Measurements from ENCODE around the gene ZNF32. TPM values are rescaled to one million over a fixed set of nuclear protein-coding genes. Genes with fewer than 3 reads are reported as not detected.

Gene ZNF32
- total and polyA plus RNA-seq, 12 donors, result 34.4 to 73.8 (median 42.4) TPM

DNA sequence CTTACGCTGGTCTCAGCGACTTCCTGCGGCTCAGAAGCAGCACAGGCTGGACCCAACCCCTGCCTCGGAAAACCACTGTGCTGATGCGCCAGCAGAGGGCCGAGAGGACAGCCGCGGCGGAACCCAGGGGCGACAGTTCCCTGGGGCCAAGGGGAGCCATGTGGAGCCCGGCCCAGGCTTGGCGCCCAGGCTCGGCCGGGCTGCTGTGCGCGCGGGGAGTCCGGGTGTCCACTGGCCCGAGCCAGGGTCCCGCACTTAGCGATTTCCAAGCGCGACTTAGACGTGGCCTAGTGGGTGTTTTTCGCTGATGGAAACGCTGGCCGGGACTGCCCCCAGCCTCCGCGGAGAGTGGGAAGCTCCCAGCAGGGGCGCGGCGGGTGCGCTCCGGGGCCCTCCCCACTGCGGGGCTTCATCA is 18.6 kb upstream of the ZNF32 start:
- Histone ChIP-seq H3K36me3 (no peaks in the 10 kb centered on the region), H3K27ac (no peak overlapping the region), H3K4me1 (peaks cover 0 to 18% (median 7%) of the 10 kb centered on the region in 9 donors), H3K9me3 (peaks cover 0 to 7% (median 0%) of the 10 kb centered on the region in 11 donors), H3K4me3 (peak overlapping the region in 8 of 10 donors; percentile 16 to 44 (median 36)), H3K27me3 (peaks cover 0 to 40% (median 28%) of the 10 kb centered on the region in 7 donors)
- WGBS, 2 donors, result 2 to 4% methylated on average over 35 of the region's 35 CpGs
- intact Hi-C loops (cut with DNase I), result loop anchor here in 1 of 10 donors (5.0 kb wide), 1 partner anchor 850 kb away; no protein-coding TSS in a partner anchor
- DNase-seq, result peak in 1 of 2 donors; percentile 49
- ATAC-seq, result peak; percentile 40 to 80 (median 56)
- peak in 8 of 9 donors; percentile 11 to 57 (median 44) for TF ChIP-seq CTCF (IDR thresholded peaks at IDR 0.05)

- peaks cover 0 to 40% (median 28%) of the 10 kb centered on the region in 7 donors for H3K27me3 ChIP-seq
Measured at GRCh38 chr10:43666552-43666951, 17.9 kb upstream of the ZNF32 start.

DNA sequence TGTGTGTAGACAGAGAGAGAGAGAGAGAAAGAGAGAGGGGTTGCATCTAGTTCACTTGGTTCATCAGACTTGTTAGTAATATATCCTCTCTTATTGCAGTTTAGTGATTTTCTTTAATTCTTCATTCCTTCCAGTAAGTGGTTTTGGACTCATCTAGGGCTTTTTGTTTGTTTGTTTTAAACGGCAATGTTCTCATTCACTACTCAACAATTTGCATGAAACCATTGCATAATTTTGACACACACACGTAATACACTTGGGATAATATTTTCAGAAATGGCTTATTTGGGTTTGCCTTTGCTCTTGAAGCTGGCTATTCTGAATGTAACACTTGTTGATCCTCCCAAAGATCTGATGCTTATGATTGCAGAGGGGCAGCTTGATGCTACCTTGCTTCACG is 16.4 kb upstream of the ZNF32 start:
- DNase-seq (no peak), ATAC-seq (no peak)
- Histone ChIP-seq H3K4me3 (no peak overlapping the region), H3K4me1 (peaks cover 0 to 8% (median 4%) of the 10 kb centered on the region in 9 donors), H3K27ac (no peak overlapping the region), H3K9me3 (peaks cover 0 to 7% (median 0%) of the 10 kb centered on the region in 11 donors), H3K27me3 (peaks cover 0 to 32% (median 24%) of the 10 kb centered on the region in 7 donors), H3K36me3 (no peaks in the 10 kb centered on the region)
- 60 to 61% methylated on average over 3 of the region's 3 CpGs for WGBS, 2 donors
- TF ChIP-seq CTCF (IDR thresholded peaks at IDR 0.05), result no peak
- intact Hi-C loops (cut with DNase I), result loop anchor here in 1 of 10 donors (5.0 kb wide), 1 partner anchor 852 kb away; no protein-coding TSS in a partner anchor

More at GRCh38 chr10:43666552-43666951, 17.9 kb upstream of the ZNF32 start:
- Histone ChIP-seq H3K9me3 (peaks cover 0 to 7% (median 0%) of the 10 kb centered on the region in 11 donors), H3K4me1 (peaks cover 0 to 10% (median 6%) of the 10 kb centered on the region in 9 donors), H3K36me3 (no peaks in the 10 kb centered on the region), H3K4me3 (no peak overlapping the region), H3K27ac (no peak overlapping the region)
- DNase-seq (no peak), ATAC-seq (no peak)
- intact Hi-C loops (cut with DNase I), result loop anchor here in 1 of 10 donors (5.0 kb wide), 1 partner anchor 851 kb away; no protein-coding TSS in a partner anchor
- 83 to 85% methylated on average over 9 of the region's 9 CpGs for WGBS, 2 donors
- no peak for TF ChIP-seq CTCF (IDR thresholded peaks at IDR 0.05)

DNA sequence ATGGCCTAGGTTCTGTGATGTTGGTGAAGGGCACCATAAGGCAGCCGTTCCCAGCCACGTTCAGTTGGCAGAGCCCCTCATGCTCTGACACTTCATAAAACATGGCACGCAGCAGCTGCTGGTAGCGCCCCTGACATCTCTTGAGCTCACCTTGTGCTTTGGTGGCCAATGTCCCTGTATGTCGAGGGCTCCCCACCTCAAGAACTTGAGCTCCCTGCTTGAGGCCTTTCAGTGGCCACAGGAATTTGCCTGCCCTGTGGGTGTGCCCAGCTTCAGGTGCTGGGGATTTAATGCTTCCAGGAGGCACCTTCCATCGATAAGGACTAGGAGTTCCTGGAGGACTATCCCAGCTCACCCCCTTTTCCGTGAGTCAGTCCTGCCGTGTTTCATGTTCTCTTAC is 9.5 kb upstream of the ZNF32 start:
- Histone ChIP-seq H3K36me3 (no peaks in the 10 kb centered on the region), H3K9me3 (peaks cover 0 to 3% (median 0%) of the 10 kb centered on the region in 11 donors), H3K27me3 (peaks cover 0 to 15% (median 6%) of the 10 kb centered on the region in 7 donors), H3K4me3 (no peak overlapping the region), H3K4me1 (no peaks in the 10 kb centered on the region), H3K27ac (no peak overlapping the region)
- no peak for DNase-seq
- no peak for ATAC-seq
- no peak for TF ChIP-seq CTCF (IDR thresholded peaks at IDR 0.05)
- 86 to 87% methylated on average over 8 of the region's 8 CpGs for WGBS, 2 donors
- intact Hi-C loops (cut with DNase I), result no loop called here
